HCT116 (cell line): ENCODE measurements around the gene SERPINA3.
"Not testable (repeated sequence)": the region's sequence is repeated elsewhere in the genome, so short reads cannot be mapped to it uniquely, and the experiment has no call there.

Experiments
- CEBPB ChIP-seq: IDR thresholded peaks from 2 replicates; pipeline ENCODE4 v1.6.1; 2012; ENCODE audit warnings: low read depth
- CTCF ChIP-seq, 3 experiments: fragments of 200-600 bp in 1 of 3; sonication (generic) in 1 of 3; IDR thresholded peaks in 2 of 3; conservative IDR thresholded peaks in 1 of 3; 2 replicates each; pipeline ENCODE4 v1.5.1; 2012 to 2017; ENCODE audit warnings: low read depth in 2 of 3, low read length in 2 of 3, antibody characterized with exemption in 1 of 3, borderline replicate concordance in 1 of 3, control low read depth in 1 of 3, mild to moderate bottlenecking in 1 of 3, mixed read lengths in 1 of 3, mixed run types in 1 of 3, moderate library complexity in 1 of 3; ENCODE audit not compliant: insufficient read depth in 1 of 3
- EGR1 ChIP-seq: IDR thresholded peaks from 2 replicates; pipeline ENCODE4 v1.6.1; 2012; ENCODE audit warnings: low read depth
- ELF1 ChIP-seq: IDR thresholded peaks from 2 replicates; pipeline ENCODE4 v1.6.1; 2012; ENCODE audit warnings: low read depth, borderline replicate concordance
- EZH2 ChIP-seq: fragments of 200-600 bp; sonication (generic); IDR thresholded peaks from 2 replicates; pipeline ENCODE4 v1.6.1; 2017; ENCODE audit warnings: antibody characterized with exemption, mixed run types
- JUND ChIP-seq: IDR thresholded peaks from 2 replicates; pipeline ENCODE4 v1.6.1; 2012
- MAX ChIP-seq: IDR thresholded peaks from 2 replicates; pipeline ENCODE4 v1.6.1; 2012
- POLR2A ChIP-seq: IDR thresholded peaks from 2 replicates; pipeline ENCODE4 v1.7.0; 2011; ENCODE audit warnings: borderline replicate concordance; ENCODE audit not compliant: insufficient read depth, insufficient read length; ENCODE audit errors: extremely low read depth
- POLR2AphosphoS5 ChIP-seq: IDR thresholded peaks from 2 replicates; pipeline ENCODE4 v1.6.1; 2011; ENCODE audit warnings: mild to moderate bottlenecking, low read depth, low read length, moderate library complexity
- RAD21 ChIP-seq: IDR thresholded peaks from 2 replicates; pipeline ENCODE4 v1.6.1; 2012; ENCODE audit warnings: low read depth, mild to moderate bottlenecking
- REST ChIP-seq: IDR thresholded peaks from 2 replicates; pipeline ENCODE4 v1.6.1; 2012; ENCODE audit warnings: low read depth
- SRF ChIP-seq: IDR thresholded peaks from 2 replicates; pipeline ENCODE4 v1.6.1; 2012; ENCODE audit warnings: low read depth
- TCF7L2 ChIP-seq: IDR thresholded peaks from 2 replicates; pipeline ENCODE4 v1.7.0; 2011; ENCODE audit warnings: borderline replicate concordance, inconsistent platforms; ENCODE audit not compliant: insufficient read depth, insufficient read length; ENCODE audit errors: extremely low read depth

- TF ChIP-seq POLR2AphosphoS5; CTCF (IDR thresholded peaks at IDR 0.05 in 2 of 3, conservative IDR thresholded peaks at IDR 0.05 in 1 of 3; ENCODE audit: borderline replicate concordance in 1 of 3, insufficient read depth in 1 of 3, low read depth in 2 of 3, low read length in 2 of 3); ELF1; EZH2; REST; EGR1; CEBPB; TCF7L2; POLR2A; MAX; JUND; RAD21; SRF: not testable (repeated sequence)
Observed at GRCh38 chr14:94608966-94609365, 3.2 kb upstream of the SERPINA3 start.
